ENCODE results near the gene ZNF724.
A peak's percentile ranks its signal among the peaks of the same experiment; 100 is the strongest.
"Not testable (repeated sequence)": the region's sequence is repeated elsewhere in the genome, so short reads cannot be mapped to it uniquely, and the experiment has no call there.

Gene ZNF724

GRCh38 chr19:23249911-23250649 lies at the start of gene ZNF724:
Gene ZNF724, minus strand, starts transcription at chr19:23250394. Its CDS starts 152 bp downstream, at chr19:23250242.
- DNase-seq (ENCODE audit: low spot score) = peak; percentile 98

GRCh38 chr19:23294141-23294540 lies 43.9 kb upstream of the ZNF724 start:
- DNase-seq (ENCODE audit: low spot score) = no peak

- not testable (repeated sequence) for DNase-seq (ENCODE audit: low spot score)
These were observed 39.8 kb upstream of the ZNF724 start for GRCh38 chr19:23289966-23290365.

- DNase-seq (ENCODE audit: low spot score) = no peak
These were observed 37.4 kb upstream of the ZNF724 start for GRCh38 chr19:23287620-23288019.

GRCh38 chr19:23286477-23286876 lies 36.3 kb upstream of the ZNF724 start:
- DNase-seq (ENCODE audit: low spot score) = no peak

GRCh38 chr19:23285948-23286347 lies 35.8 kb upstream of the ZNF724 start:
- DNase-seq (ENCODE audit: low spot score) = no peak

GRCh38 chr19:23285326-23285725 lies 35.1 kb upstream of the ZNF724 start:
- DNase-seq (ENCODE audit: low spot score) = not testable (repeated sequence)

GRCh38 chr19:23283925-23284324 lies 33.7 kb upstream of the ZNF724 start:
- DNase-seq (ENCODE audit: low spot score) = peak; percentile 28

GRCh38 chr19:23281663-23282276 lies 31.6 kb upstream of the ZNF724 start:
- DNase-seq (ENCODE audit: low spot score) = no peak

- DNase-seq (ENCODE audit: low spot score) = not testable (repeated sequence)
These were observed 27.9 kb upstream of the ZNF724 start for GRCh38 chr19:23278118-23278517.

GRCh38 chr19:23273590-23274412 lies 23.6 kb upstream of the ZNF724 start:
- DNase-seq (ENCODE audit: low spot score) = peak; percentile 92

GRCh38 chr19:23273022-23273589 lies 22.9 kb upstream of the ZNF724 start:
- no peak for DNase-seq (ENCODE audit: low spot score)

- DNase-seq (ENCODE audit: low spot score) = no peak
These were observed 13.8 kb upstream of the ZNF724 start for GRCh38 chr19:23263870-23264590.

GRCh38 chr19:23263396-23263795 lies 13.2 kb upstream of the ZNF724 start:
- no peak for DNase-seq (ENCODE audit: low spot score)

- no peak for DNase-seq (ENCODE audit: low spot score)
These were observed 12.7 kb upstream of the ZNF724 start for GRCh38 chr19:23262920-23263319.

- DNase-seq (ENCODE audit: low spot score) = no peak
These were observed 11.4 kb upstream of the ZNF724 start for GRCh38 chr19:23261496-23262020.

- DNase-seq (ENCODE audit: low spot score) = no peak
These were observed 10.8 kb upstream of the ZNF724 start for GRCh38 chr19:23260956-23261355.

GRCh38 chr19:23259961-23260360 lies 9.8 kb upstream of the ZNF724 start:
- no peak for DNase-seq (ENCODE audit: low spot score)

GRCh38 chr19:23255700-23256099 lies 5.5 kb upstream of the ZNF724 start:
- DNase-seq (ENCODE audit: low spot score) = no peak

- no peak for DNase-seq (ENCODE audit: low spot score)
These were observed 4.1 kb upstream of the ZNF724 start for GRCh38 chr19:23254141-23254910.

- not testable (repeated sequence) for DNase-seq (ENCODE audit: low spot score)
These were observed 3.1 kb upstream of the ZNF724 start for GRCh38 chr19:23253256-23253655.

Measured in hepatic stellate cell (primary cell).